Endothelial cell of coronary artery (primary cell): ENCODE data around the gene PSG11. TPM values are rescaled to one million over a fixed set of nuclear protein-coding genes. Genes with fewer than 3 reads are reported as not detected.

Experiments used
- total RNA-seq: library from RNA; depleted of rRNA; stranded (reverse); fragments of >200 nt; gene quantifications from 2 replicates; pipeline ENCODE4 v1.2.3, GENCODE V29; 2014

The PSG11 gene
- not detected in 2 replicates for total RNA-seq

GRCh38 chr19:43026369-43026768, at the start of gene PSG11:
Gene PSG11, minus strand, starts transcription at chr19:43026469. Its CDS starts 97 bp downstream, at chr19:43026372.

Other genes starting within 250 kb of the PSG11 start
- not detected in 2 replicates for gene PSG1, start 146.8 kb downstream of the PSG11 start, total RNA-seq
- not detected in 2 replicates for gene PSG6, start 108.6 kb downstream of the PSG11 start, total RNA-seq
- gene PSG7, start 89.3 kb downstream of the PSG11 start, total RNA-seq: not detected in 2 replicates
- gene PSG2, start 56.2 kb upstream of the PSG11 start, total RNA-seq: not detected in 2 replicates
- 0.81 TPM in 1 of 2 replicates, not detected in the other for gene PSG5, start 160.1 kb upstream of the PSG11 start, total RNA-seq
- 0.47 and 1.2 TPM in 2 replicates for gene PSG4, start 179.2 kb upstream of the PSG11 start, total RNA-seq
- 0.09 TPM in 1 of 2 replicates, not detected in the other for gene PSG9, start 243.1 kb upstream of the PSG11 start, total RNA-seq